Measurements from ENCODE around the gene MCC.

MCC gene

DNA sequence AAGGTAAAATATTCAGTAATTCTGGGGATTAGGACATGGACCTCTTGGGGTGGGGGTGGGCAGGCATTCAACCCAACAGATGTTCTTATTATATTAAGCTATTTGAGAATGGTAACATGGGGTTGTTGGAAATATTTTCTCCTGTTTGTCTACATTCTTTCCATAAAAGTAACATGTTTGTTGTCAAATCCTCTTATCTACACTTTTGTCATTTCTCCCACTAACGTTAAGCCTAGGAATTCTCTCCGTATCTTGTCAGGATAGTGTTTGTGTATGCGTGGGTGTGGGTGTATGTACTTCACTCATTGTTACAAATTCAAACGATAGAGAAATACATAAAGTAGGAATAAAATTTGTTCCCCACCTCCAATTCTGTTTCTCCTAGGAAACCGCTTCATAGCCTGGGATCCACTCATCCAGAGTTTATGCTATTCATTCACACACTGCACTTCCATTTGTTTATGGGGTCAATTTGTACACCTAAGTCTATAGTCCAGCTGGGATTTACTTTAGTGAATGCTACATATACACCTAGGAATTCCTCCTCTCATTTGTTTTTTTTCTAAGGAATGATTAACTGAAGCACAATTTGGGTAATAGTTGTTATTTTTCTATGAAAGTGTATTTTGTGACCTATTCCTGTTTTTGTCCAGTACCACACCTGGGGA lies 294.8 kb downstream of the MCC start:
- FAIRE-seq = no peak

DNA sequence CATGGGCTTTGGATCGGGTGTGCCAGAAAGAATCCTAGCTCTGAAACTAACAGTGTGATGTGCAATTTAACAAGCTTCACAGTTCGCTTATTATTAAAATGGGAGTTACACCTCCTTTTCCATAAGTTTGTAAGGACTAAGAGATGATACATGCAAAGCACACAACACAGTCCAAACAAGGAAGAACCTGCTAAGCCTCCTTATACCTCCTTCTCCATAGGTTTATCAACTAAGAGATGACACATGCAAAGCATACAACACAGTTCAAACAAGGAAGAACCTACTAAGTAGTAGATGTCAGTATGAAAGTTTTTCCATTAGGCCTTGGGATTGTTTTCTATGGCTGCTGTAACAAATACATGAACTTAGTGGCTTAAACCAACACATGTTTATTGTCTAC lies 295.7 kb downstream of the MCC start:
- no peak for FAIRE-seq

DNA sequence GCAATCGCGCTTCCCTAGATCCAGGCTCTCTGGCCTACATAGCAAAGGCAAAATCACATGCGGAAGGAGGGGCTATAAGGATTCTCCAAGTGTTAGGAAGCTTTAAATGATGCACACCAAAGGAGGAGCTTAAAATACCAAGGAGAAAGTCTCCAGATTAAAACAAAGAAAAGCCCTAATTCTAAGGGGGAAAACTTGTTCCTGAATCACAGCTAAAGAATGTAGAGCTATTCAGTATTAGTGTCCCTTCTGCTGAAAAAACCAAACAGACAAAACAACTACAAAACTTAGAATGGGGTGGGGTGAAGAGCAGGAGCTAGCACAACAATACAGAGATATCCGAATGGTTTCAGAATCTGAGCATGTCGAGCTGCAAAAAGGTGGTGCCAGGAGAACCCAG lies 297.9 kb downstream of the MCC start:
- FAIRE-seq = no peak

DNA sequence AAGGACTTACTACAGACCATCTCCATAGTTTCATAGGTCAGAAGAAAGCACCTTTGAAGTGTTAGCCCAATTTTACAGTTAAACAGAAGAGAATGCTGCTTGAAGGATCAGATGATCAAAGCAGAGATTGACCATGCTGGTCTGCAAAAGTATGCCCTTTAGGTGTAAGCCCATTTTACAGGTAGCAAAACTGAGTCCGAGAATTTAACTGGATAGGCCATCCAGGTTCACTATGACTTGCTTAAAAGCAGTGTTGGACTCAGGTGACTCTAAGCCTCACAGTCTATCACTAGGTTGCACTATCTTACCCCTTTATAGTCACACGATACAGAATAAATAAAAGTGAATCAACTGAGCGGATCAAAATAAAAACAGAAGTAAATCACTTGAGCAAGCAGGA lies 299.0 kb downstream of the MCC start:
- no peak for FAIRE-seq

DNA sequence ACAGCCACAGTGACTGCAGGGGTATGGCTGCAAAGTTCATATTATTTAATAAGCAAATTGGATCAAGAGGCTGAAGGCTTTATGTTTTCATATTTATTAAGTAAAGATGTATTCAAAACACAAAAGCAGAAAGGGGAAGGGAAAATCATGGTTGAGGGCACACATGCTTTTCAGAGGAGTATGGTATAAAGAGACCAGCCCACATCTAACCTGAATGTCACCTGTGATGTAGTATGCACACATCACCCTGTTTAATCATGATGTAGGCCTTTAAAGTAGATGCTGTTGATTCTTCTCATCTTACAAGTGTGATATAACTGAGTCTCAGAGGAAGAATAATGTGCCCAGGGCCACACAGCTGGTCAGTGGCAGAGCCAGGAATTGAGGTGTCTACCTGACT lies 299.8 kb downstream of the MCC start:
- no peak for FAIRE-seq

DNA sequence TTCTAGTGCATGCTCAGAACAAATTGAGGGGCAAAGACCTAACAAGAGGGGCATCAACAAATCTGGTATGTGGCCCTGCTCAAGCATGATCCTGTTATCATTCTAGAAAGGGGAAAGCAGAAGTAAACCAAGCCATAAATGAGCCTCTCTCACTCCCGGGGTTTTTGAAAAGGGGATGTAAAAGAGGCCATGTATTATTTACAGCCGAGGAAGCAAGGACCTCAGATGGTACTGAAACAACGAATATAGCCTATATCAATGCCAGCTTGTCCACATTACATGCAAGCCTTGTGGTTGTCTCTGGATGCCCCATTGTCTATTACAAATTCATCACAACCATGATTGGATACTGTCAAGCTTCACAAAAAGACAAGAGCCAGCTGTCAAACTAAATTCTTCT lies 300.3 kb downstream of the MCC start:
- FAIRE-seq = no peak

DNA sequence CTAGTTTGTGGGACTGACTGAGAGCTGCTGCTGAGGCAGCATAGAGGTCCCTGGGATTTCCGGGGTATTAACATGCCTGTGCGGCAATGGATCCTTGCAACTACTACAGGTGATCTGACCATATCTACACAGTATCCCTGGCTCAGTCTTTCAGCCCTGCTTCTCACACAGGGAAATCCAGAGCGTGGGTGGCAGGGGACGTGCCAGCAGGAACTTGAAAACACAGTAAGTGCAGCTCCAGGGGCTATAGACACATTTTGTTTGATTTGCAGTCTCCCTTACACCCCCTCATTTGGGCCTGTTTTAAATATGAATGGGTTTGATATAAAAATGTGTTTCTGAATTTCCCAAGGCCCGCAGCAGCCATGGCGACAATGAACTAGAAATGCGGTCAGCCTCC lies 302.2 kb downstream of the MCC start:
- FAIRE-seq = no peak

DNA sequence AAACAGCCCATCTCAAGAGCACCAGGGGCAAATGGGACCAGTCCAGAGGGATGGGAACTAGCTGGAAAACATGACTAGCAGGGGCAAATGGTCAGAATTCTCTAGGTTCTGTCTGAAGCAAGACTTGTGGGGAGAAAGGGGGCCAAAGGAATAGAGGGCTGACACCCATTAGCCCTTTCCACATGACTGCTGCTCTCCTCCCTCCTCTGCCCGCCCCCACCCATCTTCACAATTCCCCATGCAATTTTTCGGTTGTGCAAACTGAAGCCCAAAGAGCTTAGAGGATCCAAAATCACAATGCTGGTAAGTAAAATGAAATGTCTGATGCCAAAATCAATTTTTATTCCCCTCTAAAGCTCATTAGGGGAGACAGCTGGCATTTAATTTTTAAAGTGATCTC lies 304.6 kb downstream of the MCC start:
- FAIRE-seq = no peak

DNA sequence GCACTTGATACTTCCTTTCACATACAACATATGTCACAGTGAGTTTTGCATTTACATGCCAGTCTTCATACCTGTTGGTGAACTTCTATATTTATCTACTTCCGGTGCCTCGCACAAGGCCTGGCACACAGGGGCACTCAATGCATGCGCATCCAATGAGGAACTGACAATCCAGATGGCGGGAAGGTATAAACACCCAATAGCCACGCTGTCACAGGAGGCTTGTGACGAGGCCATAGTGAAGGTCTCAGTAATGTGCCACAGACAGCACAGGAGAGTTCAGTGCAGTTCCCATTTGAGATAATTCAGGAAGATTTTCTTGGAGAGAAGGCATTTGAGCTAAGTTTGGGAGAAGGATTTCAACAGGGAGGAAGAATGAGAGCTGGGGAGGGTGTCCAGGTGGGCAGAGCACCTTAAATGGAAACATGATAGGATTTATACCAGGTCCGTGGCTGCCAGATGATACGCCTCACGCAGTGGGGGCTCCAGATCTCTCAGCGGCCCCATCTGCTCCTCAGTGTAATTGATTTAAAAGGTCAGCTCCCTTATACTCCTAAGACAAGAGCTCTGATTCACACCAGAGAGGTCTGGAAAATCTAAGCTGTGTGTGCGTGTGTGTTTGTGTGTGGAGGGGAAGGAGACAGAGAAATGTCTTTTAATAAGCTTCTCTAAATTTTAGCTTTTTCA lies 305.5 kb downstream of the MCC start:
- no peak for FAIRE-seq

DNA sequence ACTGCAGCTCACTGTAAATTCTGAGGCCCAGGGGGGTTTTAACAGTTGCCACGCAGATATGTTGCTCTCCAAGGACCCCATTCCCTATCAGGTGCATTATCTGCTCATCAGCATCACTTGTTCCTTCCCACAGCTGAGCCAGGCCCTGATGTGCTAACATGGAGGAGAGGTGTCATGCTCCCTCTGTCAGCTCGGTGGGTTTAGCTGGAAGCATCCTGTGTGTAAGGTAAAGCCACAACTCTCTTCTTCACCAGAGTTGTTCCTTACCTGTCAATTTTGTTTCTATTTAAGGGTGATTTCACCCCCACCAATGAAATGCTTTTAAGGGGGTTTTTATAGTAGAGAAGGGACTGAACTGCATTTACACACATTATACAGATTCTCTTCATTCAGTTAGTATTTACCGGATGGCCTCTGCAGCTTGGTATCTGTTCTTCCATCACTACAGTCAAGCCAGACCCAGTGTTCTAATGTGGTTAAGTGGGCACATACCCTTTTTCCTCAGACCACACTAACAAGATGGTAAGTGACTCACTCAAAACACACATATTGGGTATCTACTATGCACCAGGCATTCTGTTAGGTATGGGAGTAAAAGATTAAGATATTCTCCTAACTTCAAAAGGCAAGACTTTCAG lies 306.3 kb downstream of the MCC start:
- no peak for FAIRE-seq

DNA sequence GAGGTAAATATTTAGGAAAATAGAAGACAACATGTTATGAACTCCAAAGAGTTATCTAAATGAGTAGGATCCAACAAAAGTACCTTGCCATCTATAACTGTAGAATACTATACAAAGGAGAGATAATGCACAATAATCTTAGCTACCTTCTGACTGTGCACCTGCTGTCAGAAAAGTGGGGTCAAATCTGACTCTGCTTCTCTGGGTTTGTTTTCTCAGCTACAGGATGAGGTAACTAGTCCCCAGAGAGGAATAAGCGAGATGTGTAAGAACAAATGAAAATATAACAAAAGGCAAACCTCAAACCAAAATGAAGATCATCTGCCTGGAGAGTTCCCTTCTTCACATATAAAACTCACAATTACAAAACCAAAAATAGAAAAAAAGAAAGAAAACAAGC lies 306.8 kb downstream of the MCC start:
- no peak for FAIRE-seq

DNA sequence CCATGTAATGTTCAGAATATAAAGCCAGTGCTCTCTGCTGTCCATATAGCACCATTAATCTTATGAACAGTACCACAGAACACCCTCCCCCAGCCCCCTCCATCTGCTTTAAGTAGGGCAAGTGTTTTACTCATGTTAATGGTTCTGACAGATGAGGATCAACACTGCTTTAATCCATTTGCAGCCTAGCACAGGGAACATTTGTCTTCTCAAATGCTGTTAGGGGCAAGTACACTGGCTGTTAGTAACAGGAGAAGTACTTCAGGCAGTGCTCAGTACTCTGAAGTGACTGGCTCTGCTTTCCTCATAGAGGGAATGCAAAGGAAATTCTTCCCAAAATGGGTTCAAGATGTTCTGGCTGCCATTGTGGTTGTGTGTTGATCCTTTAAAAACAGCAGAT lies 309.1 kb downstream of the MCC start:
- no peak for FAIRE-seq

DNA sequence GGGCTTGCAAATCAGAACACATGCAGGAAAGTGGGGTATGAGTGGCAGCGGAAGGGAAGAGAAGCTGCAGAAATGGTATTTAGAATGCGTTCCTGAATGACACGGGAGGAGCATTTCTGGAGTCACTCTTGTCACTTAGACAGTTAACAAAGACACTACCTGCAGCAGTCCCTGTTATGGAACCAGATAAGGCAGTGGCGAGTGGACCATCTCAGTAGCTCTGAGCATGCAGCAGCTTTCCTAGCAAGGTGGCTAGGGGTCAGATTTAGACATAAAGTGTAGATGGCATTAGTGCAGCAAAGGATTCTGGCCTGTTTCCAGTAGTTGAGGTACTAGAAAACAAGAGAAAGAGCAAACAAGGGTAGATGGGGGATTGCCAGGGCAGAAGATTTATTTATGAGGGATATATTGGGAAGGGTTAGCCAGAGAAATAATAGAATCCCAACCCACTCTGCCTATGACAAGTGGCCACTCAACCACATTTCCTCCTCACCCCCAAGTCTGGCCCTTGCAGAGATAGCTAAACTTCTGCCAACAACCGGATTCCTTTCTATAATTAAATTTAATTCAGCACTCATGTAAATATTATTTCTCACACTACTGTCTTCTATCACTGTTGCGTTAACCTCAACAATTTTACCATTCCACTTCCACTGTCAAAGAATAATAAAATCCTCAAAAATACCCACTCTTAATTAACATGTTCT lies 310.0 kb downstream of the MCC start:
- FAIRE-seq = no peak

DNA sequence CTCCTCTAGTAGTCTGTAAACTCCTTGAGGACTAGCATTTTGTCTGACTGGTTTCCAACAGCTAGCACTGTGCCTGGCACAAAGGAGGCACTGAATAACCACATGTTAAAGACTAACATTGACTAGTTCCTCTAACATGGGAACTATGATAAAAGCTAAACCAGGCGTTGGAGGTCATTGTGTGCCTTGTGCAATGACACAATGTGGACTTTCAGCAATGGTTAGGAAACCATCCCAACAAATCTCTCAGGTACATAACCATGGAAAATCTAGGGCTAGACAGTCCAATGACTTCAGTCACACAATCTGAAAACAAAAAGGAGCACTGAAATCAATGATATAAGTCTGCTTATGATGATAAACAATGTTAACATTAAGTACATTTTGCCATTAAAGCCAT lies 311.0 kb downstream of the MCC start:
- FAIRE-seq = no peak

DNA sequence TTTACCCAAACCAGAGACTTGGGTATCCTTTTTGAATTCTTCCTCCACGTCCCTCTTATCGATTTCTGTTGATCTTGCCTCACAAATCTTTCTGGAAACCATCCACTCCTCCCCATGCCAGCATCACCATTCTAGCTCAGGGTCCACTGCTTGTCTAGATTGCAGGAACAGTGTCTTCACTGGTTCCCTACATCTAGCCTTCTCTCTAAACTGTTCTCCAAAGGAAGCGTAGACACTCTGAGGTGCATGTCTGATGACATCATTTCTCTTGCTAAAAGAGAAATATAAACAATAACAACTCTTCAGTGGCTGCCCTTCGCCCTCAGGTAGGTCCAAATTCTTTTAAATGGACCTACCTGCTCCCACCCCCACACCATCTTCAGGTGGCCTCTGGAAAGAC lies 311.5 kb downstream of the MCC start:
- no peak for FAIRE-seq

DNA sequence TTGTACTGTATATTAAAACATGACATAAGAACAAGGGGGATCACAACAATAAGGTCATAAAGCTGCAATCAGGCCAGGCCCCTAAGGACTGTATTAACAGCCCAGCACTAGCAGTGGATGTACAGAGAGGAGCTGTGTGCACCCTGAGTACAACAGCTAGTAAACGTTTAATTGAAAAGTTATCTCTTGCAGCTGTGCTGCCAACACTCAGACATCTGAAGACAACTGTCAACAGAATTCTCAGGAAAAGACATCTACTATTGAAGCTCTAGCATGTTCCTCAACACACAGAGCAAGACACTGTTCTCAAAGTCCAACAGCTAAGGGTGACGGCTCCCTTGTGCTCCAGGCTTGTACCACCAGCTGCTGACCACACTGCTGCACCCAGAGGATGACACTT lies 312.1 kb downstream of the MCC start:
- no peak for FAIRE-seq

DNA sequence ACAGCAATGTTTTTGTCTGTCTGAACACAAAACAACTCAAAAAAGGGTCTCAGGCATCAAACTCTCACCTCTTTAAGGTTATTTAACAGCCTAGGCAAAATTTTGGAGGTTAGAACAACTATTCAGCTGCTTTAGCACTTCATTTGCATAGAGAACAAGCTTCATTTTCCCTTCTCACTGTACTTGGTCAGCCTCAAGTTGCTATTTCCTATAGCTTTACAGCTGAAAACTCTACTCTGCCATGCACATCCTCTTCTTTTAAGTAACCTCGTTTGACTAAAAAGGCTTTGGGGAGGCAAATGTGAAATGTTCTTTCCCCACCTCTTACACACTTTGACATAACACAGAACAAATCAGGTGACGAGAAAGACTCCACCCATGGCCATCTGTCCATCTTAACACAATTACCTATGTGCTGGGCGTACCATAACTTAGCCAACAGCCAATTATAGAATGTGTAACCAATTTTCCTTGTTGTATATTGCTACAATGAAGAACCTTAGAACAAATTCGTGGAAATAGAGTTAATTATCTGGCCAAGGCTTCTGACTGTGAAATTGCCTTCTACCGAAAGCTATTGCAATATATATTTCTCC lies 315.9 kb downstream of the MCC start:
- FAIRE-seq = no peak

DNA sequence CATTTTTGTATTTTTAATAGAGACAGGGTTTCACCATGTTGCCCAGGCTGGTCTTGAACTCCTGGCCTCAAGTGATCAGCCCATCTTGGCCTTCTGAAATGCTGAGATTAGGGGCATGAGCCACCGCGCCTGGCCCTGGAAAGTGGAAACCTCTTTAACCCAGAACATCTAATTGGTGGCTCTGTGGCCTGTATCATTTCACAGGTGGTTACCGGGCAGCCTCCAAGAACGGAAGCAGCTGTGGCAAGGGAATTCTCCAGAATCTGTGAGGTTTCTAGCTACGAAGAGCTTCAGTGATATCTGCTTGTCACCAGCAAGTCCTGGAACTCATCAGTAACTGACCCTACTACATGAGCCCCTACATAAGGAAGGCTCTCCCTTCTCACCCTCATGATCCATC lies 316.7 kb downstream of the MCC start:
- FAIRE-seq = no peak

DNA sequence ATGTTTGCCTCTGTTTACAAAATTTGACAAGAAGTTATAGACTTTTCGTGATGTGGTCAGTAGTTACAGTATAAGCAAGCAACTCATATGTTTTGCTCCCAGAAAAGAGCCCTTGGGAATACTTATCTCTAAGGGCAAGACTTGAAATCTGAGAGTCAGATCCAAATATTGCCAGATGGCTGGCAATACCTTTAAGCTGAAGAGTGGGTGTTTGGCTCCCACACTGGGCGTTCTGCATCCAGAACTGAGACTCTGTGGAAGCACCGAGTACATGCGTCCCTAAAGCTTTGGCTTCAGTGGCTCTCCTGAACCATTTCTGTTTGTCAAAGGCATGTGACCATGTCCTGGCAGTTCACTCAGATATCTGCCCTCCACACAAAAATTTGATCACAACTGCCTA lies 317.5 kb downstream of the MCC start:
- FAIRE-seq = no peak

DNA sequence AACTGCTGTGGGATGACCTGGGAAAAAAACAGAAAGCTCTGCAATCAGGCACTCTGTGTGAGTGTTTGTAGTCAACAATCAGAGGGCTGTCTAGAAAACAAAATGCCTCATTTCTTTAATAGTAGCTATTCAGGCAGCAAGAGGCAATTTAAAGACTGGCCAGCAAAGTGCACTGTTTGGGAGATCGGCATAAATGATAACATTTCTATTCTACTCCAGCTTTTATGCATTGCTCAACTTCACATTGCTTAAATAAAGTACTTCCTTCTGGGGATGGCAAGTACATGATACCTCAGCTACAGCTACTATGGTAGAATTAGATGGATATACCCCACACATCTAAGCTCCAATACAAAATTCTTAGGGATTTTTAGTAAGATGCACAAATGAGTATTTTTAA lies 318.5 kb downstream of the MCC start:
- no peak for FAIRE-seq

DNA sequence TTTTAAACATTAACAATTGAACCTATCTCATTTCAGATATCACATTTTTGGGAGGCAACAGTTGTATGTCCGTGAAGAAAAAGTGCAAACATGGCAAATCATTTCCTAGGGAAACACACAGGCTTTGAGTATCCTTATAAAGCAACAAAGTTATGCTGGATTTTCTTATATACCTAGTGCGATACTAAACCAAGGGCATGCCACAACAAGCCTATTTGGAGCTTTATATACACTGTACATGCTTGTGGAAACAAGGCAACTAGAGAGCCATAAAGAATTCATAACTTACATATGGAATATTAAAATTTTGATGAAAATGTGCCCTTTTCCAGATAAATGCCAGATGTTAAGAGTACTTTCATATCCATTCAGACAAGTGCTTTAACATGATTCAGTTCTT lies 320.3 kb downstream of the MCC start:
- no peak for FAIRE-seq

DNA sequence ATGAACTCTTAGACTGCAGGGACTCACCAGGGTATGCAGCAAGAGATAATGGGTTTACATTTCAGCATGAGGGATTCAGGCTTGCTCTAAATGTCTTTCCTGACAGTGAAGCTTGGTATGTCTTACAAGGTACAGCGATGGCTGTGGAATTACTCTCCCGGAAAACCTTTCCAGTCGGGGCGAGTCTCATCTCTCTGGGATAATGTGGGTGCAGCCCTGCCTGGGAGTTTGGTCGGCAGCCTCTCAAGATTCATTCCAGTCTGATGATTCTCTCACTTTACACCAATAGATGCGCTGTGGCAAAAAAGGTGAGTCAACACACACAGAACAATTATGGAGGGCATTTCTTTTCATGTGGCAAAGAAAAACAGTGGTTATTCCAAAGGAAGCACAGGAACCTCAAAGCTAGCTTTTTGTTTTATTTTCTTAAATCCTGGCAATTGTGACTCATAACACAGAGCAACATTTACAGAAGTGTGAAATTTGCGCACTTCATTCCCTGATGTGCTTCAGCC lies 321.3 kb downstream of the MCC start:
- no peak for FAIRE-seq

DNA sequence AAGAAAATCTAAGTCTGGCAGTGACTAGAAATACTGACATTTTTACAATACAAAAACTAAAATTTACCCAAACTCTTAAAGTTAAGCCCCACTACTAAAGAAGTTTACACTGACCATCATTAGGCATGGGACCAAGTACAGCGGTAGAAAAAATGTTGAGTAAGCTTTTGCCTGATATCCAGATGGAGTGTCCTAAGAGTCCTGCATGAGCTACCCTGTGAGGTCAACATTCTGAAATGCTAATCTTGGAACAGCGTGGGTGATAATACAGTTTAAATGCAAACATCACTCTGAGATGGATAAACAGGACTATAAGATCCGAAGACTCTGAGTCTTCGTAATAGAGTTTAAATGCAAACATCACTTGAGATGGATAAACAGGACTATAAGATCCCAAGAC lies 322.0 kb downstream of the MCC start:
- FAIRE-seq = no peak
